OCI-LY3 (cell line): ENCODE results near the gene SPP1.

Experiments
- H2AFZ ChIP-seq: fragments of 200-600, 300-600 bp; shearing (Covaris generic); 2 replicates; pipeline ENCODE4 v1.6.0; 2014; ENCODE audit warnings: antibody characterized with exemption, low read depth, low read length
- H3K27ac ChIP-seq: fragments of 200-600, 300-600 bp; sonication (generic); 2 replicates; pipeline ENCODE4 v1.5.1; 2014; ENCODE audit warnings: mild to moderate bottlenecking, low read length, moderate library complexity, mixed read lengths
- H3K27me3 ChIP-seq: fragments of 200-600, 300-600 bp; sonication (generic); 2 replicates; pipeline ENCODE4 v1.6.1; 2014; ENCODE audit warnings: low read depth, low read length, mixed read lengths
- H3K36me3 ChIP-seq: fragments of 200-600, 300-600 bp; sonication (generic); replicated peaks from 2 replicates; pipeline ENCODE3; 2014; ENCODE audit warnings: low read depth, low read length, mixed read lengths
- H3K4me1 ChIP-seq: fragments of 300-600, 200-600 bp; sonication (generic); 2 replicates; pipeline ENCODE4 v1.6.1; 2014; ENCODE audit warnings: low read length, mixed read lengths
- H3K4me2 ChIP-seq: fragments of 200-600, 300-600 bp; sonication (generic); 2 replicates; pipeline ENCODE4 v1.6.1; 2014; ENCODE audit warnings: low read length, mixed read lengths
- H3K4me3 ChIP-seq: fragments of 300-600, 200-600 bp; sonication (generic); 2 replicates; pipeline ENCODE4 v1.5.1; 2014; ENCODE audit warnings: antibody characterized with exemption, mild to moderate bottlenecking, low read length, moderate library complexity
- H3K79me2 ChIP-seq: fragments of 300-600, 200-600 bp; shearing (Covaris generic); 2 replicates; pipeline ENCODE4 v1.6.1; 2014; ENCODE audit warnings: mild to moderate bottlenecking, low read length, mixed read lengths
- H3K9ac ChIP-seq: fragments of 300-600, 200-600 bp; shearing (Covaris generic); 2 replicates; pipeline ENCODE4 v1.6.0; 2014; ENCODE audit warnings: mild to moderate bottlenecking, low read length, moderate library complexity
- H3K9me3 ChIP-seq: fragments of 200-600, 300-600 bp; shearing (Covaris generic); 2 replicates; pipeline ENCODE4 v1.6.1; 2014; ENCODE audit warnings: low read length, mixed read lengths; ENCODE audit not compliant: insufficient read depth
- H4K20me1 ChIP-seq: fragments of 200-600, 300-600 bp; sonication (generic); 2 replicates; pipeline ENCODE4 v1.6.1; 2016; ENCODE audit warnings: low read length, mixed read lengths; ENCODE audit not compliant: insufficient read depth
- EZH2phosphoT487 ChIP-seq: fragments of 200-600 bp; shearing (Covaris generic); IDR thresholded peaks from 2 replicates; pipeline ENCODE4 v1.6.1; 2018; ENCODE audit warnings: antibody characterized with exemption, mixed run types, low read depth
- TF ChIP-seq, protein P1 (sequence below): fragments of 200-600, 300-600 bp; sonication (generic); IDR thresholded peaks from 2 replicates; pipeline ENCODE4 v1.5.1; 2014; ENCODE audit warnings: antibody characterized with exemption, low read length, low read depth

The SPP1 gene

DNA sequence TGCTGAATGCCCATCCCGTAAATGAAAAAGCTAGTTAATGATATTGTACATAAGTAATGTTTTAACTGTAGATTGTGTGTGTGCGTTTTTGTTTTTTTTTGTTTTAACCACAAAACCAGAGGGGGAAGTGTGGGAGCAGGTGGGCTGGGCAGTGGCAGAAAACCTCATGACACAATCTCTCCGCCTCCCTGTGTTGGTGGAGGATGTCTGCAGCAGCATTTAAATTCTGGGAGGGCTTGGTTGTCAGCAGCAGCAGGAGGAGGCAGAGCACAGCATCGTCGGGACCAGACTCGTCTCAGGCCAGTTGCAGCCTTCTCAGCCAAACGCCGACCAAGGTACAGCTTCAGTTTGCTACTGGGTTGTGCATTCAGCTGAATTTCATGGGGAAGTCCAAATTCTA is at the start of gene SPP1:
Gene SPP1 (plus strand): TSS at position 249 of the 400 bp plus-strand sequence. CDS start 1,182 bp downstream, outside the sequence.
- no peak within 1 kb of the TSS for H3K27ac ChIP-seq
- no peaks in the 10 kb centered on the region for H3K79me2 ChIP-seq
- H3K9me3 ChIP-seq = no peaks in the 10 kb centered on the region
- peak within 1 kb of the TSS; percentile 3; the same call in 1 of the 2 replicates for H3K9ac ChIP-seq
- no peaks in the 10 kb centered on the region for H4K20me1 ChIP-seq
- peak within 1 kb of the TSS; percentile 54 for H3K4me3 ChIP-seq
- H3K4me2 ChIP-seq = peak within 1 kb of the TSS; percentile 60
- H3K27me3 ChIP-seq = peaks cover 30% of the 10 kb centered on the region
- H2AFZ ChIP-seq = no peak within 1 kb of the TSS
- H3K4me1 ChIP-seq = peaks cover 19% of the 10 kb centered on the region
- H3K36me3 ChIP-seq = no peaks in the 10 kb centered on the region
- no peak for TF ChIP-seq EZH2phosphoT487
- TF ChIP-seq, protein P1, sequence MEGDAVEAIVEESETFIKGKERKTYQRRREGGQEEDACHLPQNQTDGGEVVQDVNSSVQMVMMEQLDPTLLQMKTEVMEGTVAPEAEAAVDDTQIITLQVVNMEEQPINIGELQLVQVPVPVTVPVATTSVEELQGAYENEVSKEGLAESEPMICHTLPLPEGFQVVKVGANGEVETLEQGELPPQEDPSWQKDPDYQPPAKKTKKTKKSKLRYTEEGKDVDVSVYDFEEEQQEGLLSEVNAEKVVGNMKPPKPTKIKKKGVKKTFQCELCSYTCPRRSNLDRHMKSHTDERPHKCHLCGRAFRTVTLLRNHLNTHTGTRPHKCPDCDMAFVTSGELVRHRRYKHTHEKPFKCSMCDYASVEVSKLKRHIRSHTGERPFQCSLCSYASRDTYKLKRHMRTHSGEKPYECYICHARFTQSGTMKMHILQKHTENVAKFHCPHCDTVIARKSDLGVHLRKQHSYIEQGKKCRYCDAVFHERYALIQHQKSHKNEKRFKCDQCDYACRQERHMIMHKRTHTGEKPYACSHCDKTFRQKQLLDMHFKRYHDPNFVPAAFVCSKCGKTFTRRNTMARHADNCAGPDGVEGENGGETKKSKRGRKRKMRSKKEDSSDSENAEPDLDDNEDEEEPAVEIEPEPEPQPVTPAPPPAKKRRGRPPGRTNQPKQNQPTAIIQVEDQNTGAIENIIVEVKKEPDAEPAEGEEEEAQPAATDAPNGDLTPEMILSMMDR = no peak

DNA sequence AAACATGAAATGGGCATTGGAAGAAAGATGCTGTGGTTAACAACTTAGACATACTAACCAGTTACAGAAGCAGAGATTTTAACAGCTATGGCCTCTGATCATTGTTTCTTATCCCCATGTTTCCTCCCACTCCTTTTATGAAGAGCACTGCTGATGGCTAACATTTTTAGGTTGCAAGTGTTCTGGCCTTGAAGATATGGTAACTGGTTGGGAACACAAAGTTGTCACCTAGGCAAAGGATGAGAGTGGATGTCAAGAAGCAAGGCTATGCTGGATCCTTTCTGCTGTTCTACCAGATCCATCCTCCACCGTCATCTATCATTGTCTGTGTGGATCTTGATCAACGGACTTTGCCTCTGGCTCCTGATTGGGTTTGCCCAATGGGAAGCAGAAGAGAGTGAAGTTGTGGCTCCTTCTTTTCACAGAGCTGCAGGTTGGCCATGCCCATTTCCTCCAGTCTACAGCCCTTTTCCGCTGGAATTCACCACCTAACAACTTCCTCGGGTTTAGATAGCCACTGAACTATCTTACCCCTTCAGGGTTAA is 48.9 kb upstream of the SPP1 start:
- Histone ChIP-seq H3K36me3 (no peaks in the 10 kb centered on the region), H3K4me1 (no peaks in the 10 kb centered on the region), H3K27ac (no peak overlapping the region), H2AFZ (no peak overlapping the region), H3K9ac (no peak overlapping the region), H3K79me2 (no peaks in the 10 kb centered on the region), H3K4me2 (no peak overlapping the region), H3K4me3 (no peak overlapping the region), H4K20me1 (no peaks in the 10 kb centered on the region), H3K27me3 (0 out of 2 replicates have a peak, but pooled peaks cover 3% of the 10 kb centered on the region), H3K9me3 (no peaks in the 10 kb centered on the region)
- TF ChIP-seq, protein P1 = no peak
- no peak for TF ChIP-seq EZH2phosphoT487

DNA sequence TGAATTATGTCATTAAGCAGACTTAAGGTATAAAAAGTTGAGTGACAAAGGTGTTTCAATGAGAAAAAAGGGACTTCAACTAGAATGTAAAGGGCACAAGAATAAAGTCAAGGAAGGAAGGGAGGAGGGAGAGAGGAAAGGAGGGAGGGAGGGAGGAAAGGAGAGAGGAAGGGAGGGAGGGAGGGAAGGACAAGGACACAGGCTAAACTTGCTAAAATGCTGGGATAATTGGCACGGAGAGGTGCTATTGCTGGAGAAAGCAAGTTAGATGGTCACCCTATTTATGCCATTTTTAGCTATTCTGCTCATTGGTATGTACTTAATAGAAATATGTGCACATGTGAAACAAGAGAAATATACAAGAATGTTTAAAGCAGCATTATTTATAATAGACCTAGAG is 44.9 kb upstream of the SPP1 start:
- Histone ChIP-seq H3K27me3 (0 out of 2 replicates have a peak, but pooled peaks cover 3% of the 10 kb centered on the region), H3K9ac (no peak overlapping the region), H3K4me2 (no peak overlapping the region), H2AFZ (no peak overlapping the region), H3K79me2 (no peaks in the 10 kb centered on the region), H3K36me3 (no peaks in the 10 kb centered on the region), H3K27ac (no peak overlapping the region), H3K4me1 (no peaks in the 10 kb centered on the region), H4K20me1 (no peaks in the 10 kb centered on the region), H3K9me3 (no peaks in the 10 kb centered on the region), H3K4me3 (no peak overlapping the region)
- TF ChIP-seq, protein P1 = no peak
- no peak for TF ChIP-seq EZH2phosphoT487

DNA sequence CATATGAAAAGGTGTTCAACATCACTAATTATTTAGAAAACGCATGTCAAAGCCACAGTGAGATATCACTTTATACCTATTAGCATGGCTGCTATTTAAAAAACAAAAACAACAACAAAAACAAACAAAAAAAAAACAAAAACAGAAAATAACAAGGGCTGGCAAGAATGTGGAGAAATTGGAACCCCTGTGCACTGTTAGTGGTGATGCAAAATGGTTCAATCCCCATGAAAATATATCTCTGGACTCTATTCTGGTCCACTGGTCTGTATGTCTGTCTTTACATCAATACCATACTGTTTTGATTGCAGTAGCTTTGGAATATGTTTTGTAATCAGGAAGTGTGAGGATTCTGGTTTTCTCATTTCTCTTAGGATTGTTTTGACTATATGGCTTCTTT is 43.6 kb upstream of the SPP1 start:
- Histone ChIP-seq H3K4me1 (no peaks in the 10 kb centered on the region), H4K20me1 (no peaks in the 10 kb centered on the region), H3K36me3 (no peaks in the 10 kb centered on the region), H3K4me2 (no peak overlapping the region), H3K9me3 (no peaks in the 10 kb centered on the region), H3K4me3 (no peak overlapping the region), H3K79me2 (no peaks in the 10 kb centered on the region), H2AFZ (no peak overlapping the region), H3K27ac (no peak overlapping the region), H3K9ac (no peak overlapping the region), H3K27me3 (0 out of 2 replicates have a peak, but pooled peaks cover 1% of the 10 kb centered on the region)
- TF ChIP-seq, protein P1 = no peak
- TF ChIP-seq EZH2phosphoT487 = no peak
